ENCODE results near the gene PLB1. TPM values are rescaled to one million over a fixed set of nuclear protein-coding genes. Genes with fewer than 3 reads are reported as not detected.

Gene PLB1
- total RNA-seq, 1 donor: 7.8 TPM

DNA sequence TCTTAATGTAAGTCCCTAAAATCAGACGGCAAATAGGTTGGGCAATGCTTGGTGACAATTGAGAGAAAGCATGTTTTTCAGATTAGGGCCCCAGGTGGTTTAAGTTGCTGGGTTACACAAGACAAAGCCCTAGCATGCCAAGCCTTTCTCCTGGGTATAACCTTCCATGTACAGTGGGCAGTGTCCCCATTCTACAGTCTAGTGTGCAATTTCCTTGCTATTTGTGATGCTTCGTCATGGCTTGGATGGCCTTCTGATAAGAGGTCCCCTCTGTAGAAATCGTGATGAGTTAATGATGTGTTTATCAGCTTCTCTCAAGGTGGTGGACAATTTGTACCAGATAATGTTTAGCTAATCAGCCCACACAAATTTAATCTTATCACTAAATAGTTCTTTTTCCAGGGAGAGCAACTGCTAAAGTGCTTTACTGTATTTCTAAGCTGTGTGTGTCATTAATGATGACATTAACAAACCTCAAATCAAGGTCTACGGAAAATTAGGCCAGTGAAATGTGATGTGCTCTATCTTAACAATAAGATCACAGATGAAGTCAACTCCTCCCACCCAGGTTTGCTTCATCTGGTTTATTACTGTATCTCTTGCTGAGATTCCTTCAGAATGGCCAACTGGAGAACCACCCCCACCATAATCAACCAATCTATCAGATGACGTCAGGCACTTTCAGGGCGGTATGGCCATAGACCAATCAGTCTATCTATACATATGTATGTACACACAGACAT lies 61.7 kb downstream of the PLB1 start:
- DNase-seq (ENCODE audit: low read depth in 2 of 3, low spot score in 2 of 3): no peak

DNA sequence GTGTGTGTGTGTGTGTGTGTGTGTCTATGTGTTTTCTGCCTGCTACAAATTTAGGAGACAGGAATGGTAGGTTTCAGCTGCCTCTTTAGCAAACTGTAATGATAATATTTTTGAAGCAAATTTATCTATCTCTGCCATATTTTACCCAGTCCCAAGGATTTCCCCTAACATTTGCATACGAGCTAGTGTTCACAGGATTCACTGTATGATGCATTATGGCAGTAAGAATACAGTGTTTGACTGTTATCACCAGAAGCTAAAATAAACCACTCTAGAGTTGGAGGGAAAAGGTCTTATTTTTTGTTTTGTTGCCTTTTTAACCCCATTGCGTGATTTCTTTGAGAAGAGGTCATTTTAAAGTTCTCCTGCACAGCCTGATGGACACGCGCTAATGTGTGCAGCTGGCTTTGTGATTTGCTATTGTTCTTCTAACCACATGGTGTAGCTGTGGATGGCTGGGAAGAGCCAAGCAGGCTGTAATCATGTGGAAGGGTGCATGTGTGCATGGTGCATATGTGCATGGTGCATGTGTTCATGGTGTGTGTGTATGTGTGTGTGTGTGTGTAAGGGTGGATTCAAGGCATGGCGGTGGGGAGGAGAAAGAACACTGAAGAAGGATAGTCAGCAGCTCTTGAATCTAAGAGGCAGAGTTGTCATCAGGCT lies 62.4 kb downstream of the PLB1 start:
- no peak for DNase-seq (ENCODE audit: low read depth in 2 of 3, low spot score in 2 of 3)

DNA sequence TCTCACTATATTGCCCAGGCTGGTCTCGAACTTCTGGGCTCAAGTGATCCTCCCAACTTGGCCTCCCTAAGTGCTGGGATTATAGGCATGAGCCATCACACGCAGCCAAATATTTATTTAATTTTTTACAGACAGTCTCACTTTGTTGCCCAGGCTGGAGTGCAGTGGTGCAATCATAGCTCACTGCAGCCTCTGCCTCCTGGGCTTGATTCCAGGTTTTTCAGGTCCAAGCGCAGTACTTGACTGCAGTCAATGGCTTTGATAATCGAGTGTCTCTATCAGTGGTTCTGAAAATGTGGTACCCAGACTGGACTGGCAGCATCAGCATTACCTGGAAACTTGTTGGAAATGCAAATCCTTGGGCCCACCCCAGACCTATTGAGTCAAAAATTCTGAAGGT lies 63.1 kb downstream of the PLB1 start:
- no peak for DNase-seq (ENCODE audit: low read depth in 2 of 3, low spot score in 2 of 3)

DNA sequence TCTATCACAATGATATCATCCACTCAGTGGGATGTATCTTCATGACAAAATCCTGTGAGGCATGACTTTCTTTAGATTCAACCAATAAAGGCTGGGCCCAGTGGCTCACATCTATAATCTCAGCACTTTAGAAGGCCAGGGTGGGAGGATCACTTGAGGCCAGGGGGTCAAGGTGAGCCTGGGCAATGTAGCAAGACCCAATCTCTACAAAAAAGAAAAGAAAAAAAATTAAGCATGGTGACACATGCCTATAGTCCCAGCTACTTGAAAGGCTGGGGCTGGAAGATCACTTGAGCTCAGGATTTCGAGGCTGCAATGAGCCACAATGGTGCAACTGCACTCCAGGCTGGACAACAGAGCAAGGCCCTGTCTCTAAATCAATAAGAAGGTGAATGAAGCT lies 68.0 kb downstream of the PLB1 start:
- DNase-seq (ENCODE audit: low read depth in 2 of 3, low spot score in 2 of 3): no peak

DNA sequence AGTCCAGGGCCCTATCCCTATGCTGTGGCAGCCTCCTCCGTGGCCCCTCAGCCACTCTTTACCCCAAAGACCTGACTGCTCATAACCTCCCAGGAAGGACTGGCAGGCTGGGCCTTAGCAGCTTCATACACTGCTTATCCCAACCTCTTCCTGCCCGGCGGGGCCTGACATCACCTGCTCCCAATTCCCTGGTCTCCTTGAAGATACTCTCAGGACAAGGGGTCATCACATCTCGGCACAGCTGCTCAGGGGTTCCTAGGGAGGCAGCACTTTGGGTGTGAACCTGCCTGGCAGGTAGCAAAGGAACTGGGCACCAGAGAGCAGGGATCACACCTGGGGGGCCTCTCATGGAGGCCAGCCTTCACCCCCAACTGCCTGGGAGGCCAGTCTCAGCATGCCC lies 68.5 kb downstream of the PLB1 start:
- DNase-seq (ENCODE audit: low read depth in 2 of 3, low spot score in 2 of 3): no peak

DNA sequence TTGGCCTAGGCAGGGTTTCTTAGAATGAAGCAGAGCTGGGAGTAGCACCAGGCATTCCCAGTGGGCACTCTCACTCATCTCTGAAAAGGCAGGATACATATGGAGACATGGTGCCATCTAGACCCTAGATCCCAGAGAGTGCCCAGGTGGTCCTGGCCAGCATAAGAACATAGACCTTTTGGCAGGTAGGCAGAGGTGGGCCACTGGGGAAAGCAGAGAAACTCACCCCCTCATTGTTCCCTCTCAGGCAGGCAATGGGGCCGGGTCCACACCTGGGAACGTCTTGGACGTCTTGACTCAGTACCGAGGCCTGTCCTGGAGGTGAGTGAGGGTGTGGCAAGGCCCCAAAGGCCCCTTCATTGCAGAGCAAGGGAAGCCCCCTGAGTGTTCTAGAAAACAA lies 69.2 kb downstream of the PLB1 start:
- DNase-seq (ENCODE audit: low read depth in 2 of 3, low spot score in 2 of 3): no peak

DNA sequence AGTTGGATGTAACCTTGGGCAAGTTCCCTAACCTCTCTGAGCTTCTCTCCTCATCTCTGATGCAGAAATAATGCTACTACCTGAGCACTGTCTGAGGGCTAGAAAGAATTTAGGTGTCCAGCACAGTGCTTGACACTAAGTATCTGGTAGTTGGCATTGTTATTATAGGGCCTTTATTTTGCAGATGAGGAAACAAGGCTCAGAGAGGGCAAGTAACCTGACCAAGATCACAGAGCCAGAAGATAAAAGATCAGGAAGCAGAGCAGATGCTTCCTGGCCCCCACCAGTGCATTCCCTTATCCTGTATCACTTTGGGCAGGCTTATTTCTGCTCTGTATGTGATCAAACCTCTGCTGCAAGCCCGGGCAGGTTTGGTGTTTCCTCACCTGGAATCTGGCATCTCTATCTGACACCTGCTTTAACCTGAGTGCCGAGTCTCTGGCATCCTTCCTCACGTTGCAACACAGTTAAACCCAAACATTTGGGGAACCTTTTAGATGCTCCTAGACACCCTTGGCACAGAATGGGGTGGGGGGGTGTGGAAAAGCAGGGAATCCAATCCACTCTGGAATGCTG lies 69.9 kb downstream of the PLB1 start:
- no peak for DNase-seq (ENCODE audit: low read depth in 2 of 3, low spot score in 2 of 3)

DNA sequence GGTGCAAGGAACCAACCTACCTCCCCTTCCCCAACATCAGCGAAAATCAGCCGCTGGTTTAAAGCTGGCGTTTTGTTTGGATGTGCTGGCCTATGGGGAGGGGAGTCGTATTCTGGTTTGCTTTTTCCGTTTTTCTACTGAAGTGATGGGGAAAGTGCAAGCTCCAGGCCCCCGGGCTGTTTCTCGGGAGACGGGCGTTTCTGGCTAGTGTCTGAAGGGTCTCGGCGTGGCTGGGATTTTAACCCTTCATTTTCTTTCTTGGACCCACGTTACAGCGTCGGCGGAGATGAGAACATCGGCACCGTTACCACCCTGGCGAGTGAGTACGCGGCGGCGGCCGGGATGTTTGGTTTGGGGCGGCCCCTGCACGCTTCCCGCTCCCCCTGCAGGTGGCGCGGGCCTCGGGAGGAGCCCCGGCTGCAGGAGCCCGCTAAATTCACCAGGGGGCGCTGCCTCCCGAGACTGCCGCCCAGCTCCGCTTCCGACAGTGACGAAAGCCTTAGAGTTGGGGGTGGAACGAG lies 70.7 kb downstream of the PLB1 start:
- peak; percentile 84 to 94 (median 87) for DNase-seq (ENCODE audit: low read depth in 2 of 3, low spot score in 2 of 3)

DNA sequence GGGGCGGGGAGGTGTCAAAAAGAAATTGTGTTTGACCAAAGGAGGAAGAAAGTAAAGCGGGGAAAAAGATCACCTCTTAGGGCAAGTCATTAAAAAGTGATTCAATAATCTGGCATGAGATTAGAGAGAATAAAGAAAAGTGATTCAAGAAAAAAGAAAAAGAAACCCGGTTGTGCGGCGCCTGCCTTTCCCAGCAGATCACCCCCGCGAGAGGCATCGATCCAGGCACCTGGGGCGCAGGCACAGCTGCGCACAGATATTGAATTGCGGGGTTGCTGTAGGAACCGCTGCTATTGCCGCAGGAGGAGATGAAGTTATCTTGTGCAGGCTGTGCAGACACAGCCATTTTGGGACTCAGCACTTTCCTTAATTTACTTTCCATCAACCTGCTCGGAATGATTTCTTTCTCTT lies 71.2 kb downstream of the PLB1 start:
- peak in 1 of 3 donors; percentile 28 for DNase-seq (ENCODE audit: low read depth in 2 of 3, low spot score in 2 of 3)

DNA sequence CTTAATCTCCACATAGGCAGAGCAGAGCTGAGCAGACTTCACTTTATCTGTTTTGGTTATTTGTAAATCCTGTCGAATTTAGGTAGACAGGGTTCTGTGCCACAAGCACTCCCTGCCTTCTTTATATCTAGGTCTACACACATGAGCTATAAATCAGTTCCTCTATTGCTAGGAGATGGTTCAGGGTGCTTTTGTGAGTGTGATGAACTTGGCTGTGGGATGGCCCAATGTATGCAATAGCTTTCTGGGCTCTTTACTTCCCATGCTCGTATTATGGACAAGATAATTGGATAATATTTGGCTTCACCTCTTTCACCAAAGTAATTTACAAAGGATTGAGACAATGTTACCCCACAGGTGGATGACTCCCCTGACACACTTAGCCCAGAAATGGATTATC lies 72.2 kb downstream of the PLB1 start:
- no peak for DNase-seq (ENCODE audit: low read depth in 2 of 3, low spot score in 2 of 3)

DNA sequence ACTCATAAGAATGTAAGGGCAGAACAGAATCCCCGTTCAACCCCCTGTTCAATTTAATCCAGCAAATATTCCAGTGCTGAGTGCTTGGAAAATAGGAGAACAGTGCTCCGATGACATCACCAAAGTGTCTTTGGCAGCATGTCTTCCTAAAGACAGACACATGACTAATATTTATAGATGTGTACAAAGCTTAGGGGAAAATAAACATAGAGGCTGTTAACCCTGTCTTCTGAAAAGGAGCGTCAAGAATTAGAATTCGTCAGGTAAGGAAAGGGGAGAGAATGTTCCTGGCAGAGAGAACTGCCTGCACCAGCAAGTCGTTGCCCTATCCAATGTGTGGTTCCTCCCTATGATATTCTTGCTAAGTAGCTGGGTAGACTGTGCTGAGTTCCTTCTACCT lies 72.7 kb downstream of the PLB1 start:
- no peak for DNase-seq (ENCODE audit: low read depth in 2 of 3, low spot score in 2 of 3)

DNA sequence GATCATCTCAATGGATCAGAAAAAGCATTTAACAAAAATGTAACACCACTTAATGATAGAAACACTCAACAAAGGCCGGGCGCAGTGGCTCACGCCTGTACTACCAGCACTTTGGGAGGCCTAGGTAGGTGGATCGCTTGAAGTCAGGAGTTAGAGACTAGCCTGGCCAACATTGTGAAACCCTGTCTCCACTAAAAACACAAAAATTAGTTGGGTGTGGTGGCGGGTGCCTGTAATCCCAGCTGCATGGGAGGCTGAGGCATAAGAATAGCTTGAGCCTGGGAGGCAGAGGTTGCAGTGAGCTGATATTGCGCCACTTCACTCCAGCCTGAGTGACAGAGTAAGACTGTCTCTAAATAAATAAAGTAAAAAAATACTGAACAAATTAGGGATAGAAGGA lies 74.6 kb downstream of the PLB1 start:
- no peak for DNase-seq (ENCODE audit: low read depth in 2 of 3, low spot score in 2 of 3)

DNA sequence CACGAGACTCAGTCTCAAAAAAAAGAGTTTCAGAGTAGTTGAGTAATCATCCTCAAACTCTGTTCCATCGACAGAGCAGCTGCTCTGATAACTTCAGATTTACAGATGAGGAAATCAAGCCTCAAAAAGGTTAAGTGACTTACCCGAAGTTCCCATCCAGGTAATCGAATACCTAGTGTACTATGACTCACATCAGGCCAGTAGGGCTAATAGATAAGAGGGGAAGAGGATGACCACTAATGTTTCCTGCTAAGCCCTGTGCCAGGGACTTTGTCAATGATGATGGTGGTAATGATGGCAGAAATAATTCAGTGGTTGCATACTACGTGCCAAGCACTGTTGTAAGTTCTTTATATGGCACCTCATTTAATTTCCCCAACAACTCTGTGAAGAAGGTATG lies 80.9 kb downstream of the PLB1 start:
- DNase-seq (ENCODE audit: low read depth in 2 of 3, low spot score in 2 of 3): no peak

DNA sequence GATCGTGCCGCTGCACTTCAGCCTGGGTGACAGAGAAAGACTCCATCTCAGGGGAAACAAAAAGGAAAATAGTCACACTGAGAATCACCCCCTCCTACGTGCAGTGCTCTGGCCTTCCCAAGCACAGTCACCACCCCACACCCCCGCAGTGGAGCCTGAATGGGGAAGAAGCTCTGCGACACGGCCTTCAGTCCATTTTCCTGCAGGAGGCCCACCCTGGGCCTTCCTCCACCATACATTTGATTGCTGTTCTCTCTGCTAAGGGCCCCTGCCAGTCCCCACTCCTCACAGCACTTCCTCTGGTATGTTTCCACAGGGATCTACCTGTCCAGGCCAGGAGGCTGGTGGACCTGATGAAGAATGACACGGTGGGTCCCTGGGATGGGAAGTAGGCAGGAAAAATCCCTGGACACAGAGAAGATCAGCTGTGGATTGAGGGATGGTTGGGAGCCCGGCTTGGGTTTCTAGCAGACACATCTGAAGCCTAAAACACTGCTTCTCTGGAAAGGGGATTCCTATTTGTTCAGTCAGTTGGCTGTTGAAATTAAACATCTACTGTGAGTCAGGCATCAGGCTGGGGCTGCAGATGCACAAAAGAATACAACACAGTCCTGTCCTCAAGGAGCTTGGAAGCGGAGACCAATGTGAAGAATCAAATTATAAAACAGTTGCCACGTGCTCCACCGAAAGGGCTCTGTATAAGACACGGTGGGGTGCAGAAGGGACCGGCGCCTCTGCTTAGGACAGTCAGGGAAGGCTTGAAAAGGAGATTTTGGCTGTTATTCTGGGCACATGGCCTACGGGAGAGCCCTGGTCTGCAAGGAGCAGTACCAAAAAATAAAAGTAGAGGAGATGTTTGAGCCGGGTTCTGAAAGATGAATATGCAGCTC lies 82.2 kb downstream of the PLB1 start:
- DNase-seq (ENCODE audit: low read depth in 2 of 3, low spot score in 2 of 3): no peak

DNA sequence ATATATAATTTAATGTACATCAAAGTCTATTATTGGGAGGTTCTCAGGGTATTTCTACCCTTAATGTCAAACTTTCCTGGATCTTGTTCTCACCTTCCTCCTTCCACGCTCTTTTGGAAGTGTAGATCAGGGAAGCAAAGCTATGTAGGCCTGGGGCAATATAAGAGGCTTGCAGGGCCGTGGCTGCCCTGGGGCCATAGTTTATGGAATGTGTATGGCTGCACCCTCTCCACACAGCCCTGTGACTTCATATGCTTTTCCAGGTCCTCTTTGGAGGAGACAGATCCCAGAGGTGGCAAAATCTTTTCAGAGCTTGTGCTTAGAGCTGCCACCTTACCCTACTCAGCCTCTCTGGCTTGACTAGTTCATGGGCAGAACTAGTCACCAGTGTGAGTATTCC lies 82.9 kb downstream of the PLB1 start:
- no peak for DNase-seq (ENCODE audit: low read depth in 2 of 3, low spot score in 2 of 3)

DNA sequence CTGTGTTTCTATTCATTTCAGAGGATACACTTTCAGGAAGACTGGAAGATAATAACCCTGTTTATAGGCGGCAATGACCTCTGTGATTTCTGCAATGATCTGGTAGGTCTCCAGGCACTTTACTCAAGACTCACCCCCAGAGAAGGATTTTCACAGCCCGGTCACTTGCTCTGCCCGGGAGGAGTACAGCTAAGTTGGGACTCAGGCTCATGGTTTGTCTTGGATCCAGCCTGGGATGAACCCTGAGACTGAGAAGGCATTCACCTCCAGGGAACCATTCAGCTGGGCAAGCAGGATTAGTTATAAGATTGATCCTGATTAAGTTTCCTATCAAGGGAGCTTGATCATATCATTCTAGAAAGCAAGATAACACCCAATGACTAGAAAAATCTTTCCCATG lies 83.7 kb downstream of the PLB1 start:
- DNase-seq (ENCODE audit: low read depth in 2 of 3, low spot score in 2 of 3): no peak

DNA sequence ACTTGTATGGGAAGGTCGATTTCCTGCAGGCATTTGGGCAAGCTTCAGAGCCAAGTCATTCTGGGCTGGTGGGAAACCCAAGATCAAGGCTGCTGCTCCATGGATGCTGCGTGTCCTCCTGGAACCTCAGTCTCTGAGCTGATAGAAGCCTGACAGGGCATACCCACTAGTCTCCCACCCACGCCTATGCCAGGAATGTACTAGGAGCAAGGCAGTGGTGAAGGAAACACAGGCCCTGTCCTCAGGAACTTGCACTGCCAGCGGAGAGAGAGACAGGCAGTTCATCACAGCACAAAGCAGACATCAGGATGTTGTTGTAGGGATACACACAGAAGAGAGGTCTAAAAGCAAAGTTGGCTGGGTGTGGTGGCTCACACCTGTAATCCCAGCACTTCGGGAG lies 84.2 kb downstream of the PLB1 start:
- DNase-seq (ENCODE audit: low read depth in 2 of 3, low spot score in 2 of 3): no peak

DNA sequence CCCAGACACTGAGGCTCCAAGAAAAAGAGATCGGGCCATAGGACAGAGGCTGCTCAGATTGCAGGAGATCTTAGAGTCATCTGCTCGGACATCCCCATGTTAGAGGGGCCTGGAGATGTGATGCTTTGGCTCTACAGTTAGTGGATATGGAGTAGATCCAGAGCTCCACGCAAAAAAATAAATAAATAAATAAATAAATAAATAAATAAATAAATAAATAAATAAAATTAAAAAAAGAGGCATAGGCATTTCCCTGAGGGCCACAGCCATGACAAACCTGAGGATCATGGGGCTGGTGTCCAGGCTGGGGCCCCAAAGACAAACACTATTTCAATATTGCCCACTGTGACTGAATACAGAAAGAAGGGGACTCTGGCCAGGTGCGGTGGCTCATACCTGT lies 85.5 kb downstream of the PLB1 start:
- DNase-seq (ENCODE audit: low read depth in 2 of 3, low spot score in 2 of 3): no peak

DNA sequence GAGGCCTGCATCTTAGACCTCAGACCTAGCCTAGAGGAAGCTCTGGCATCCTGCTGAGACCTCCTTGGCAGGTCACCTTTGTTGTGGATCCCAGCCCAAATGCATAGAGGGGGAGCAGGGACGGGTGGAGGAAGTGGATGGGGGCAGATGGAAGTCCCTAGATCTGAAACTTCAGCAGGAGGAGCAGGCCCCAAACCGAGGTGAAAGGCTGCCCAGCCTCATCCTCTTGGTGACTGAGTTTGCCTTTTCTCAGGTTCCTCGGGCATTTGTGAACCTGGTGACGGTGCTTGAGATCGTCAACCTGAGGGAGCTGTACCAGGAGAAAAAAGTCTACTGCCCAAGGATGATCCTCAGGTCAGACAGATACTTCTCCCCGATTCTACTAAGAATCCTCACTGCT lies 86.3 kb downstream of the PLB1 start:
- DNase-seq (ENCODE audit: low read depth in 2 of 3, low spot score in 2 of 3): no peak

DNA sequence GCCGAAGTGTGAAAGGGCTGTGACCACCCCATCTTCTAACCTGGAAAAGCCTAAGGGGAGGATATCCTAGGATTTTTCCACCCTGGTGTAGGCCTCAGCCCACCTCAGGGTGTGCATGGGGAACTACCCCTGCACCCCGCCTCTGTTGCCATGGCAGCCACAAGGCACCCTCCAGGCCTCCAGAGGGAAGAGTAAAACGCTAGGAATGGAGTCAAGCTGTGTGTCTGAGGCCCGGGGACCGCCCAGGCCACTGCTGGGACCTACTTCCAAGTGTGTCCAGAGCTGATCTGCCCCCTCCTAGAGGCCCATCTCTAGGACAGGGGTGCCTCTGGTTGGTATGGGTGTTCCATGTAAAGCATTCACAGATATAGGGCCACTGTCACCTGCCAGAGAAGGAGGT lies 86.7 kb downstream of the PLB1 start:
- DNase-seq (ENCODE audit: low read depth in 2 of 3, low spot score in 2 of 3): no peak

All from hematopoietic multipotent progenitor cell (in vitro differentiated cells).